ENCODE measurements around the gene HMCES. TPM values are rescaled to one million over a fixed set of nuclear protein-coding genes. Genes with fewer than 3 reads are reported as not detected.

Gene HMCES
- polyA plus RNA-seq, 1 experiment: 27.2 TPM

DNA sequence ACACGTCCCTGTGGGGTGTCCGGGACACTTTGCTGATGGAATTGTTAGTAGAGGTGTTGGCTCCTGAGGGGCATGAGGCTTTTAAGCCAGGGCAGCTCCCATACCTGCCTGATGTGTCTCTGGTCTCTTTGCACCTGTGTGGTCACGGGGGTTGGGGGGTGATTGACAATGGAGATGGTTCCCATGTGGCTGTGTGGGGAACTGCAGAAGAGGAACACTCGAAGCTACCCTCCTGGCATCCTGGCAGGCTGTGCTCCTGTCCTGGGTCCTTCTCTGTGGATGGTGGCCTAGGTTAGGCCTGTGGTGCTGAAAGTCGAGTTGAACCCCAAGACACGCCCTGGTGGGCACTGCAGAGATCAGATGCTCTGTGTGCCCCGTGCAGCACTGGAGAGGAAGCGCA, 73.4 kb downstream of the HMCES start:
- TF ChIP-seq, protein P1, sequence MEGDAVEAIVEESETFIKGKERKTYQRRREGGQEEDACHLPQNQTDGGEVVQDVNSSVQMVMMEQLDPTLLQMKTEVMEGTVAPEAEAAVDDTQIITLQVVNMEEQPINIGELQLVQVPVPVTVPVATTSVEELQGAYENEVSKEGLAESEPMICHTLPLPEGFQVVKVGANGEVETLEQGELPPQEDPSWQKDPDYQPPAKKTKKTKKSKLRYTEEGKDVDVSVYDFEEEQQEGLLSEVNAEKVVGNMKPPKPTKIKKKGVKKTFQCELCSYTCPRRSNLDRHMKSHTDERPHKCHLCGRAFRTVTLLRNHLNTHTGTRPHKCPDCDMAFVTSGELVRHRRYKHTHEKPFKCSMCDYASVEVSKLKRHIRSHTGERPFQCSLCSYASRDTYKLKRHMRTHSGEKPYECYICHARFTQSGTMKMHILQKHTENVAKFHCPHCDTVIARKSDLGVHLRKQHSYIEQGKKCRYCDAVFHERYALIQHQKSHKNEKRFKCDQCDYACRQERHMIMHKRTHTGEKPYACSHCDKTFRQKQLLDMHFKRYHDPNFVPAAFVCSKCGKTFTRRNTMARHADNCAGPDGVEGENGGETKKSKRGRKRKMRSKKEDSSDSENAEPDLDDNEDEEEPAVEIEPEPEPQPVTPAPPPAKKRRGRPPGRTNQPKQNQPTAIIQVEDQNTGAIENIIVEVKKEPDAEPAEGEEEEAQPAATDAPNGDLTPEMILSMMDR (IDR thresholded peaks at IDR 0.05; ENCODE audit: insufficient read depth, low read depth, low read length): no peak
- POLR2A ChIA-PET: no interaction called here
- H3K27me3 ChIP-seq (ENCODE audit: control insufficient read depth, insufficient read depth, low read length): no peaks in the 10 kb centered on the region; the same call in 1 of the 2 replicates
- no peak for DNase-seq (ENCODE audit: low read depth)
- no peak overlapping the region for H3K4me3 ChIP-seq (ENCODE audit: low read depth, low read length)
- H3K36me3 ChIP-seq (ENCODE audit: control insufficient read depth, insufficient read depth, low read length): no peaks in the 10 kb centered on the region
- CTCF ChIA-PET: interaction anchor here (0.8 kb wide), 1 partner anchor 10 kb away, joined by 3 read pairs; no protein-coding TSS in a partner anchor

DNA sequence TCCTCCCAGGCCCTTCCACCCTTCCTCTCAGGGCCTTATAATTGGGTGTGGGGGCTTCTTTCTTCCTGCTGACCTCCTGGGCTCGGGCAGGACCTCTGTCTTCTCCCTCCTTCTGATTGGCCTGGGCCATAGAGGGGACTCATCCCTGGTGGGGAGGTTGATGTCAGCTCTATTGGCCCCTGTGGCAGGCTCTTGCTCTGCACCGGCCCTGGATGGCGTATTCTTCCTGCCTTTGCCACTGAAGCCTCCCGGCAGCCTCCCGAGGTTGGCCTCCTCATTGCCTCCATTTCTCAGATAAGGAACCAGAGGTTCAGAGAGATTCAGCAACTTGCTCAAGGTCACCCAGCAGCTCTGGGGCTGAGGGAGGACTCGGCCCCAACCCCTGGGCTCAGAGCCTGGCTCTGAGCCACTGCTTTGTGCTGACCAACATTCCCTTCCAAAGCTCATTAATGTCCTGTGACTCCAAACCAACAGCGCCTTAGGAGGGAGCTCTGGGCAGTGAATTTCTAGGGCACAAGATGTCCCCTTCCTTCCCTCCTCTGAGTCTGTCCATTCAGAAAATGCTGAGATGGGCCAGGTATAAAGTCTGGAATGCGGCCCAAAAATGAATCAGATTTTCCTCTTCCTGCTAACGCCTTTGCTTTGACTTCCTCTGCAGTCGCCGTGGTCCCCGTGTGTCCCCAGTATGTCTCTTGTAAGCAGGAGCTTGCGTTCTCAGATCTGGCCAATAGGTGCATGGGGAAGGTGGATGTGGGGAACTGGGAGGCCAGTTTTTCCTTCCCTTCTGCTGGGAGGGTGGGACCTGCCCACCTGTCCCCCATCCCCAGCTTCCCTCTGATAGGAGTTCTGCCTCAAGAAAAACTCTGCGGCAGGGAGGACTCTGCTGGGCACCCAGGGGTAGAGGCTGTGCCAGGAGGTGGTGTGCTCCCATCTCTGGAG, 74.2 kb downstream of the HMCES start:
- Histone ChIP-seq H3K4me3 (ENCODE audit: low read depth, low read length) (no peak overlapping the region), H3K27me3 (ENCODE audit: control insufficient read depth, insufficient read depth, low read length) (no peaks in the 10 kb centered on the region; the same call in 1 of the 2 replicates), H3K36me3 (ENCODE audit: control insufficient read depth, insufficient read depth, low read length) (no peaks in the 10 kb centered on the region)
- CTCF ChIA-PET: interaction anchor here (0.7 to 0.8 kb wide), 2 partner anchors 11 to 34 kb away, joined by 3 read pairs; no protein-coding TSS in a partner anchor
- DNase-seq (ENCODE audit: low read depth): no peak
- POLR2A ChIA-PET: no interaction called here
- TF ChIP-seq, protein P1 (IDR thresholded peaks at IDR 0.05; ENCODE audit: insufficient read depth, low read depth, low read length): no peak

DNA sequence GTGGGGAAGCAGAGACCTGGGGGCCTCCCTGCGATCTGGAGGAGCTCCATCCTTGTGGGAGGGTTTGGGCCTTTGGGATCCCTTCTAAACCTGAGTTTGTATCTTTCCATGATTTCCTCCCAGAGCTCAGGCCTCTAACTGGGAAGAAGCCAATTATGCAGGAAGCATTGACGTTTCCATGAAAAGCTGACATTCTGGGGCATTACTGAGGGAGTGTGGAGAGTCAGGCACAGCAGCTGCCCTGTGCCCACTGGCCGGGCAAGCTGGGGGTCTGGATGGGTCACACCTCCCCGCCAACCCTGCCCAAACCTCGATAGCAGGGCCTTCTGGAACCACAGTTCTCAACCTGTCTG, 74.9 kb downstream of the HMCES start:
- POLR2A ChIA-PET: no interaction called here
- CTCF ChIA-PET: no interaction called here
- no peak for DNase-seq (ENCODE audit: low read depth)
- TF ChIP-seq, protein P1 (IDR thresholded peaks at IDR 0.05; ENCODE audit: insufficient read depth, low read depth, low read length): no peak
- H3K36me3 ChIP-seq (ENCODE audit: control insufficient read depth, insufficient read depth, low read length): no peaks in the 10 kb centered on the region
- H3K4me3 ChIP-seq (ENCODE audit: low read depth, low read length): no peak overlapping the region
- H3K27me3 ChIP-seq (ENCODE audit: control insufficient read depth, insufficient read depth, low read length): no peaks in the 10 kb centered on the region; the same call in 1 of the 2 replicates

Small RNA genes within 50 kb of the gene (small RNA-seq; reads per million reads assigned to genes)
- 0.84 reads per million for gene MIR6826 (ENCODE audit: insufficient read length, low read depth, low replicate concordance)

Other genes with a start within 250 kb of the HMCES start
- not detected in 2 replicates for gene GP9, start 218.1 kb upstream of the HMCES start, polyA plus RNA-seq (2011; rRNA removed)
- 7.1 and 16.1 TPM in 2 replicates for gene RAB43, start 157.1 kb upstream of the HMCES start, polyA plus RNA-seq (2011; rRNA removed)
- 21.0 and 34.2 TPM in 2 replicates for gene ISY1, start 117.8 kb upstream of the HMCES start, polyA plus RNA-seq (2011; rRNA removed)
- gene CNBP, start 95.0 kb upstream of the HMCES start, polyA plus RNA-seq (2011; rRNA removed): 268 and 278 TPM in 2 replicates
- gene COPG1, start 29.3 kb upstream of the HMCES start, polyA plus RNA-seq (2011; rRNA removed): 181 and 220 TPM in 2 replicates
- gene EFCAB12, start 149.8 kb downstream of the HMCES start, polyA plus RNA-seq (2011; rRNA removed): 0.02 and 0.05 TPM in 2 replicates
- gene MBD4, start 161.1 kb downstream of the HMCES start, polyA plus RNA-seq (2011; rRNA removed): 17.5 and 24.9 TPM in 2 replicates
- gene IFT122, start 161.4 kb downstream of the HMCES start, polyA plus RNA-seq (2011; rRNA removed): 15.8 and 27.8 TPM in 2 replicates
- gene RHO, start 249.8 kb downstream of the HMCES start, polyA plus RNA-seq (2011; rRNA removed): not detected in 2 replicates

Data from BJ (cell line).